Hepatocyte (in vitro differentiated cells): Measurements from ENCODE around the gene CLCF1. TPM values are rescaled to one million over a fixed set of nuclear protein-coding genes. Genes with fewer than 3 reads are reported as not detected.

Source experiments
- DNase-seq: peaks from one replicate; pipeline ENCODE4 v3.0.0-alpha.2; 2016; ENCODE audit warnings: low spot score
- H2AFZ ChIP-seq: fragments of 200-600 bp; sonication (generic); 2 replicates; pipeline ENCODE4 v1.6.0; 2016; ENCODE audit warnings: antibody characterized with exemption, mild to moderate bottlenecking
- H3K27ac ChIP-seq: fragments of 200-600 bp; sonication (generic); 2 replicates; pipeline ENCODE4 v1.5.1; 2016; ENCODE audit warnings: mild to moderate bottlenecking
- H3K27me3 ChIP-seq: fragments of 200-600 bp; sonication (generic); 2 replicates; pipeline ENCODE4 v1.6.1; 2016
- H3K36me3 ChIP-seq: fragments of 200-600 bp; sonication (generic); replicated peaks from 2 replicates; pipeline ENCODE4 v1.5.1; 2016; ENCODE audit warnings: low read depth; ENCODE audit not compliant: insufficient read depth
- H3K4me1 ChIP-seq: fragments of 200-600 bp; sonication (generic); 2 replicates; pipeline ENCODE4 v1.5.1; 2016; ENCODE audit warnings: mild to moderate bottlenecking, moderate library complexity; ENCODE audit not compliant: insufficient read depth
- H3K4me2 ChIP-seq: fragments of 200-600 bp; sonication (generic); 2 replicates; pipeline ENCODE4 v1.6.0; 2016
- H3K4me3 ChIP-seq: fragments of 200-600 bp; sonication (generic); 2 replicates; pipeline ENCODE4 v1.5.1; 2016; ENCODE audit warnings: mild to moderate bottlenecking
- H3K79me2 ChIP-seq: fragments of 200-600 bp; sonication (generic); 2 replicates; pipeline ENCODE4 v1.6.0; 2017; ENCODE audit warnings: mild to moderate bottlenecking
- H3K9me2 ChIP-seq: fragments of 200-600 bp; sonication (generic); replicated peaks from 2 replicates; pipeline ENCODE4 v1.6.0; 2017; ENCODE audit warnings: mild to moderate bottlenecking; ENCODE audit not compliant: insufficient read depth
- H3K9me3 ChIP-seq: fragments of 200-600 bp; sonication (generic); 2 replicates; pipeline ENCODE4 v1.5.1; 2016; ENCODE audit warnings: low read depth, mild to moderate bottlenecking
- H4K20me1 ChIP-seq: fragments of 200-600 bp; sonication (generic); 2 replicates; pipeline ENCODE4 v1.6.0; 2016; ENCODE audit warnings: mild to moderate bottlenecking; ENCODE audit not compliant: insufficient read depth, poor library complexity, severe bottlenecking
- EZH2 ChIP-seq: fragments of 200-600 bp; sonication (generic); IDR thresholded peaks from 2 replicates; pipeline ENCODE4 v1.6.1; 2016; ENCODE audit warnings: antibody characterized with exemption, mild to moderate bottlenecking, borderline replicate concordance
- EZH2phosphoT487 ChIP-seq: fragments of 200-600 bp; sonication (generic); IDR thresholded peaks from one replicate; pipeline ENCODE4 v1.6.1; 2018; ENCODE audit warnings: antibody characterized with exemption, mild to moderate bottlenecking, low read depth, moderate library complexity; ENCODE audit not compliant: unreplicated experiment, severe bottlenecking
- WGBS: methylation state at CpG from one replicate; pipeline ENCODE4 v1.1.6; 2016; ENCODE audit warnings: low lambda C conversion rate; ENCODE audit errors: missing lambda C conversion rate; 5-methylcytosine and 5-hydroxymethylcytosine counted together
- polyA plus RNA-seq: library from polyadenylated mRNA; unstranded; fragments of >200 nt; fragmentation: Nextera tagmentation; extraction: Ambion mirVana; gene quantifications from 2 replicates; pipeline ENCODE4 v1.2.1, GENCODE V29; 2016
- total RNA-seq: library from RNA; depleted of rRNA; stranded (reverse); fragments of >200 nt; gene quantifications from 2 replicates; pipeline ENCODE4 v1.2.3, GENCODE V29; 2014
- TF ChIP-seq, protein P1 (sequence below): fragments of 200-600 bp; sonication (generic); IDR thresholded peaks from 2 replicates; pipeline ENCODE4 v1.5.1; 2016; ENCODE audit warnings: antibody characterized with exemption, mild to moderate bottlenecking; ENCODE audit not compliant: poor library complexity

CLCF1 gene
- total and polyA plus RNA-seq, 2 experiments from 2014 or later: 9.4 to 13.2 TPM

DNA sequence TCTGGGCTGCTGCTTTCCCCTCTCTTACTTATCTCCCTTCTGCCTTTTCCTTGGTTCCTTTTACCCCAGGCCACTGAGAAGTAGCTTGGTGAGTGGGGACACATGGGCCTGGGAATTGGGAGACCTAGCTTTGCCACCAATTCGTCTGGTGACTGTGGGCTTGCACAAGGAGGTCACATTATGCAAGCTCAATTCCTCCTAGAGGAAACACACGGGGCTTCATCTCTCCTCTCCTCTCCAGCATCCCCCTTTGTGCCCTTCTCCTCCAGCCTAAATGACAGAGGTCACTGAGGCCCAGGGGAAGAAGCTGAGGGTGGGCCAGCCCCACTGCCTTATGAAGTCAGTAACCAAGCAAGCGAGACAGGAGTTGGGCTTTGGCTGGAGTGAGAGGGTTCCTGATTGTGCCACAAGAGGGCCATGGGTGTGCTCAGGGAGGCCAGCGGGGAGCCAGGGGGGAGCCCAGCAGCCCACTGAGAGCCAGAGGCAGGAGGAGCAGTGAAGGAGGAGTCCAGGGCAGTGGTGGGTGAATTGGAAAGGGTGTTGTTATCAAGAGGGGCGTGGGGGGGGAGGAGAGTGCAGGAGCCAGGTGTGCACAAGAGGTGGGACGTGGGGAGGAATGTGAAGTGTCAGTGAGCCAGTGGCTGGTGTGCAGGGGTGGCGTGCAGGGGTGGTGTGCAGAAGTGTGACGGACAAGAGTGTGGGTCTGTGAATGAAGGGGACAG is 2.0 kb downstream of the CLCF1 start:
- Histone ChIP-seq H3K4me1 (peaks cover 76% of the 10 kb centered on the region), H2AFZ (no peak overlapping the region), H3K27ac (peak overlapping the region; percentile 99), H3K9me3 (no peaks in the 10 kb centered on the region), H3K4me2 (peak overlapping the region; percentile 91), H3K27me3 (no peaks in the 10 kb centered on the region), H3K79me2 (peaks cover 30% of the 10 kb centered on the region), H3K9me2 (no peaks in the 10 kb centered on the region), H3K4me3 (no peak overlapping the region), H4K20me1 (no peaks in the 10 kb centered on the region), H3K36me3 (no peaks in the 10 kb centered on the region)
- TF ChIP-seq EZH2phosphoT487 (no peak), EZH2 (no peak)
- TF ChIP-seq, protein P1, sequence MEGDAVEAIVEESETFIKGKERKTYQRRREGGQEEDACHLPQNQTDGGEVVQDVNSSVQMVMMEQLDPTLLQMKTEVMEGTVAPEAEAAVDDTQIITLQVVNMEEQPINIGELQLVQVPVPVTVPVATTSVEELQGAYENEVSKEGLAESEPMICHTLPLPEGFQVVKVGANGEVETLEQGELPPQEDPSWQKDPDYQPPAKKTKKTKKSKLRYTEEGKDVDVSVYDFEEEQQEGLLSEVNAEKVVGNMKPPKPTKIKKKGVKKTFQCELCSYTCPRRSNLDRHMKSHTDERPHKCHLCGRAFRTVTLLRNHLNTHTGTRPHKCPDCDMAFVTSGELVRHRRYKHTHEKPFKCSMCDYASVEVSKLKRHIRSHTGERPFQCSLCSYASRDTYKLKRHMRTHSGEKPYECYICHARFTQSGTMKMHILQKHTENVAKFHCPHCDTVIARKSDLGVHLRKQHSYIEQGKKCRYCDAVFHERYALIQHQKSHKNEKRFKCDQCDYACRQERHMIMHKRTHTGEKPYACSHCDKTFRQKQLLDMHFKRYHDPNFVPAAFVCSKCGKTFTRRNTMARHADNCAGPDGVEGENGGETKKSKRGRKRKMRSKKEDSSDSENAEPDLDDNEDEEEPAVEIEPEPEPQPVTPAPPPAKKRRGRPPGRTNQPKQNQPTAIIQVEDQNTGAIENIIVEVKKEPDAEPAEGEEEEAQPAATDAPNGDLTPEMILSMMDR: peak; percentile 30
- WGBS: 42% methylated on average over 5 of the region's 8 CpGs
- DNase-seq: peak; percentile 77

DNA sequence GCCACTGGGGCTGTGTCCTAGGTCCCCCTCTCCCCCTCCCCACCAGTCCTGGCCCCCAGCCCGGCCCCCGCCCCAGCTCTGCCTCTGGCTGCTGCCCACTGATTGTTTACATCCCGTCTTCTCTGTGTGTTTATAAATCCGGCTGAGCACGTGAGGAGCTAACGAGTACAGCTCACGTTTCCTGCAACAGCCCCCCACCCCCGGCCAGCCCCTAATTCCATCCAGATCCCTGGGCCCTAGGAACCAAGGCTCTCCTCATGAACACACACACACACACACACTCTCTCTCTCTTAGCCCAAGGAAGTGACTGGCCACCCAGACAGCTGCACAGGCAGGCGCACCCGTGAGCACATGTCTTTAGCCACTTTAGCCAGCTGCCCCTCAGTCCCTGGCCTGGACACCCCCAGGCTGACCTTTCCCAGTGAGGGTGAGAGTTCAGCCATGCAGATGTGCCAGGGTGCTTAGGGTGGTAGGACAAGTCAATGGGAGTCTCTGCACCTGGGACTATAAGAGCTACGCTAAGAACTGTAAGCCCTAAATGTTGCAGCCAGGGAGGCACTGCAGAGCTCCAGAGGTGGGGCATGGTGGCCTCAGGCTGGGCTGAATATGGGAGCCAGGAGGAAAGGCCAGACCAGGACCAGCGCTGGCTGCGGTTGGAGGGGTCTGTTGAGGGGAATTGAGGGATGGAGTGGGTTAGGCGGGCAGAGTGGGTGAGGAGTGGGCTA is 2.9 kb downstream of the CLCF1 start:
- Histone ChIP-seq H3K9me2 (no peaks in the 10 kb centered on the region), H4K20me1 (no peaks in the 10 kb centered on the region), H3K79me2 (peaks cover 30% of the 10 kb centered on the region), H3K4me3 (no peak overlapping the region), H3K27ac (peak overlapping the region; percentile 99), H3K9me3 (no peaks in the 10 kb centered on the region), H2AFZ (no peak overlapping the region), H3K4me2 (peak overlapping the region; percentile 91), H3K36me3 (no peaks in the 10 kb centered on the region), H3K27me3 (no peaks in the 10 kb centered on the region), H3K4me1 (peaks cover 83% of the 10 kb centered on the region)
- WGBS: 48% methylated on average over 13 of the region's 14 CpGs
- TF ChIP-seq EZH2 (no peak), EZH2phosphoT487 (no peak)
- TF ChIP-seq, protein P1: no peak
- peak; percentile 84 for DNase-seq

DNA sequence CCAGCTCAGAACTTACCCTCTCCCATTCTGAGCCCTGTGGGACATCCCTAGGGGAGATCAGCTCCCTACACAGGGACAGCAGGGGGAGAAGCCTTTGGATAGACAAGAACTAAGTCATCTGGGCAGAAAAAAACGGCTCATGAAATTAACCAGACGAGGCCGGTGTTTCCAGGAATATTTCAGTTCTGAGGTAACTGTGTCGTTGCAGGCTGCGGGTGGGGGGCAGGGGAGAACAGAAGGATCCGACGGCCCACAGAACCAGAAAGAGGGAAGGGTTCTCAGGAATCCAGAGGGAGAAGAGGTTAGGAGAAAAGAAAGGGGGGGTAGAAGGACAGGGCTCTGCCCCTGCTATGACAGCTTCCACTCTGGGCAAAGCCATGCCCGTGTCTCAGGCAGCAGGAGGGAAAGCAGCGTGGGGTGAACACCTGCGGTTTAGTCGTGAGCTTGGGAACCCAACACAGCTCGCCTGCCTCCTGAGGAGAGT is 3.6 kb downstream of the CLCF1 start:
- H3K27ac ChIP-seq: peak overlapping the region; percentile 99
- H3K4me2 ChIP-seq: peak overlapping the region; percentile 91
- no peaks in the 10 kb centered on the region for H3K27me3 ChIP-seq
- TF ChIP-seq EZH2 (no peak), EZH2phosphoT487 (no peak)
- TF ChIP-seq, protein P1: no peak
- no peaks in the 10 kb centered on the region for H3K9me2 ChIP-seq
- H4K20me1 ChIP-seq: no peaks in the 10 kb centered on the region
- no peaks in the 10 kb centered on the region for H3K9me3 ChIP-seq
- no peak overlapping the region for H3K4me3 ChIP-seq
- H2AFZ ChIP-seq: no peak overlapping the region
- H3K79me2 ChIP-seq: peaks cover 32% of the 10 kb centered on the region
- H3K4me1 ChIP-seq: peaks cover 81% of the 10 kb centered on the region
- WGBS: 34% methylated on average over 9 of the region's 12 CpGs
- DNase-seq: peak; percentile 71
- no peaks in the 10 kb centered on the region for H3K36me3 ChIP-seq
